ENCODE results near the gene SFMBT1.

GRCh38 chr3:52967398-52967797 is 78.5 kb downstream of the SFMBT1 start:
- TF ChIP-seq CTCF (IDR thresholded peaks at IDR 0.05 in 2 of 3, conservative IDR thresholded peaks at IDR 0.05 in 1 of 3; ENCODE audit: borderline replicate concordance in 1 of 3, insufficient read depth in 1 of 3, low read depth in 2 of 3, low read length in 2 of 3) (no peak), POLR2A (IDR thresholded peaks at IDR 0.05; ENCODE audit: borderline replicate concordance, extremely low read depth, insufficient read depth, insufficient read length) (no peak), POLR2AphosphoS5 (IDR thresholded peaks at IDR 0.05; ENCODE audit: low read depth, low read length) (no peak), REST (IDR thresholded peaks at IDR 0.05; ENCODE audit: low read depth) (no peak), ATF3 (IDR thresholded peaks at IDR 0.05) (no peak), MAX (IDR thresholded peaks at IDR 0.05) (no peak), YY1 (IDR thresholded peaks at IDR 0.05; ENCODE audit: extremely low read depth, insufficient replicate concordance, low read depth, low read length) (no peak), EZH2 (IDR thresholded peaks at IDR 0.05) (no peak), TCF7L2 (IDR thresholded peaks at IDR 0.05; ENCODE audit: borderline replicate concordance, extremely low read depth, insufficient read depth, insufficient read length) (no peak)
